LNCaP clone FGC (cell line): Measurements from ENCODE around the gene PRAMEF33.
"Not testable (repeated sequence)": the region's sequence is repeated elsewhere in the genome, so short reads cannot be mapped to it uniquely, and the experiment has no call there.

Experiments used
- DNase-seq: peaks from one replicate; pipeline ENCODE4 v3.0.0-alpha.2; 2011; ENCODE audit warnings: low read depth
- H3K4me3 ChIP-seq: 2 replicates; pipeline ENCODE4 v1.5.1; 2011; ENCODE audit warnings: mild to moderate bottlenecking, low read depth, low read length, control low read depth
- TF ChIP-seq, protein P1 (sequence below): IDR thresholded peaks from 2 replicates; pipeline ENCODE4 v1.5.1; 2012; ENCODE audit warnings: mild to moderate bottlenecking; ENCODE audit not compliant: control insufficient read depth, insufficient read depth; ENCODE audit errors: extremely low read depth

PRAMEF33 gene

DNA sequence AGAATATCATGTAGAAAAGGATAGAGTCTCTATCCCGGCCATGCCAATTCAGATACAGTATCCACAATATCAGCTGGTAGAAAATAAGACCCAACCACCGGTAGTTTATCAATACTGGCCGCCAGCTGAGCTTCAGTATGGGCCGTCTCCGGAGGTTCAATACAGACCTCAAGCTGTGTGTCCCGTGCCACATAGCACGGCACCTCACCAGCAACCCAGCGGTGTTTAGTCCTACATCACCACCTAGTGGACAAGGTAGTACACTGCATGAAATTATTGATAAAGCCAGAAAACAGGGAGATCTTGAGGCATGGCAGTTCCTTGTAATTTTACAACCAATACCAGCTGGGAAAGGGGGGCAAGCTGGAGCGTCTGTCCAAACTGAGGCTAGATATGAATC lies 51.1 kb downstream of the PRAMEF33 start:
- H3K4me3 ChIP-seq, DNase-seq: not testable (repeated sequence)
- TF ChIP-seq, protein P1, sequence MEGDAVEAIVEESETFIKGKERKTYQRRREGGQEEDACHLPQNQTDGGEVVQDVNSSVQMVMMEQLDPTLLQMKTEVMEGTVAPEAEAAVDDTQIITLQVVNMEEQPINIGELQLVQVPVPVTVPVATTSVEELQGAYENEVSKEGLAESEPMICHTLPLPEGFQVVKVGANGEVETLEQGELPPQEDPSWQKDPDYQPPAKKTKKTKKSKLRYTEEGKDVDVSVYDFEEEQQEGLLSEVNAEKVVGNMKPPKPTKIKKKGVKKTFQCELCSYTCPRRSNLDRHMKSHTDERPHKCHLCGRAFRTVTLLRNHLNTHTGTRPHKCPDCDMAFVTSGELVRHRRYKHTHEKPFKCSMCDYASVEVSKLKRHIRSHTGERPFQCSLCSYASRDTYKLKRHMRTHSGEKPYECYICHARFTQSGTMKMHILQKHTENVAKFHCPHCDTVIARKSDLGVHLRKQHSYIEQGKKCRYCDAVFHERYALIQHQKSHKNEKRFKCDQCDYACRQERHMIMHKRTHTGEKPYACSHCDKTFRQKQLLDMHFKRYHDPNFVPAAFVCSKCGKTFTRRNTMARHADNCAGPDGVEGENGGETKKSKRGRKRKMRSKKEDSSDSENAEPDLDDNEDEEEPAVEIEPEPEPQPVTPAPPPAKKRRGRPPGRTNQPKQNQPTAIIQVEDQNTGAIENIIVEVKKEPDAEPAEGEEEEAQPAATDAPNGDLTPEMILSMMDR: peak; percentile 25; the same call in 1 of the 2 replicates

DNA sequence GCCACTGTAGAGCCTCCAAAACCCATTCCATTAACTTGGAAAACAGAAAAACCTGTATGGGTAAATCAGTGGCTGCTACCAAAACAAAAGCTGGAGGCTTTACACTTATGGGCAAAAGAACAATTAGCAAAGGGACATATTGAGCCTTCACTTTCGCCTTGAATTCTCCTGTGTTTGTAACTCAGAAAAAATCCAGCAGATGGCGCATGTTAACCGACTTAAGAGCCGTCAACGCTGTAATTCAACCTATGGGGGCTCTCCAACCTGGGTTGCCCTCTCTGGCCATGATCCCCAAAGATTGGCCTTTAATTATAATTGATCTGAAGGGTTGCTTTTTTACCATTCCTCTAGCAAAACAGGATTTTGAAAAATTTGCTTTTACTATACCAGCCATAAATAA lies 53.4 kb downstream of the PRAMEF33 start:
- peak; percentile 36 for DNase-seq
- not testable (repeated sequence) for H3K4me3 ChIP-seq
- TF ChIP-seq, protein P1: peak; percentile 62
